Heart left ventricle (tissue), 13 donors: ENCODE results near the gene SELE.

Experiments
- CTCF ChIP-seq, 12 donors: fragments of 200-600 bp; sonication (generic) in 4 of 12; IDR thresholded peaks; one replicate each; pipeline versions ENCODE4 v1.5.0 to v1.8.0; 2018 to 2022; ENCODE audit warnings: antibody characterized with exemption in 12 of 12, mild to moderate bottlenecking in 5 of 12
- POLR2A ChIP-seq, 2 donors: fragments of 450-650 bp; IDR thresholded peaks; one replicate each; pipeline ENCODE4 v1.6.1; 2017; ENCODE audit warnings: antibody characterized with exemption in 2 of 2, mild to moderate bottlenecking in 2 of 2, moderate library complexity in 2 of 2
- donor health status: ischemic (EF 13 %, LVEDD 7.1; RV severe dilation, severe dysfunction).
- donor health status: DM: no; HTN: yes; CAD: no.
- donor health status: DM: no; HTN: no; CAD: no.
- donor health status: ischemic (EF 25% LVEDD 6.9; RV normal size, moderate dysfunction).
- donor health status: ischemic (EF 25% LVEDD 5.7; RV mildly dilated, moderate dysfunction).
- donor health status: ischemic (EF 35%, LVEDD 5.7; RV mildly dilated, moderate dysfunction).
- donor health status: nonischemic (EF 11% LVEDD 7.7; RV severe dilation, severe dysfunction).
- donor health status: DM: yes; HTN: yes; CAD: no.
- donor health status: PGD.
- donor health status: ischemic (EF 29% LVEDD 5.4; RV normal size, mild dysfunction).
- donor health status: nonischemic (EF 23%, LVEDD 6.1; RV moderate dilation, normal function).

GRCh38 chr1:169696273-169697100, 37.4 kb downstream of the SELE start:
- TF ChIP-seq CTCF (IDR thresholded peaks at IDR 0.05), result no peak
- TF ChIP-seq POLR2A (IDR thresholded peaks at IDR 0.05), result no peak
